Nephron progenitor cell (in vitro differentiated cells): ENCODE results near the gene PLD6.

Experiments
- DNase-seq: peaks from one replicate; pipeline ENCODE4 v3.0.0; 2021
- H3K27ac Mint-ChIP-seq: 2 replicates; pipeline ENCODE4 v1.8.0; 2021; ENCODE audit warnings: mild to moderate bottlenecking, moderate library complexity, mixed read lengths
- H3K27me3 Mint-ChIP-seq: 2 replicates; pipeline ENCODE4 v1.8.0; 2021; ENCODE audit warnings: mild to moderate bottlenecking, low read depth, mixed read lengths; ENCODE audit not compliant: poor library complexity
- H3K36me3 Mint-ChIP-seq: 2 replicates; pipeline ENCODE4 v1.8.0; 2021; ENCODE audit warnings: low read depth, mixed read lengths
- H3K4me1 Mint-ChIP-seq: 2 replicates; pipeline ENCODE4 v1.8.0; 2021; ENCODE audit warnings: mixed read lengths
- H3K4me3 Mint-ChIP-seq: 2 replicates; pipeline ENCODE4 v1.8.0; 2021; ENCODE audit warnings: mild to moderate bottlenecking, moderate library complexity, mixed read lengths
- H3K9me3 Mint-ChIP-seq: 2 replicates; pipeline ENCODE4 v1.8.0; 2021; ENCODE audit warnings: mild to moderate bottlenecking, moderate library complexity, mixed read lengths
- TF ChIP-seq, protein P1 (sequence below): fragments of 200-600 bp; sonication (generic); IDR thresholded peaks from 2 replicates; pipeline ENCODE4 v1.5.0; 2021; ENCODE audit warnings: antibody characterized with exemption

PLD6 gene

GRCh38 chr17:17191961-17192381, 14.2 kb downstream of the PLD6 start:
- no peak for DNase-seq
- TF ChIP-seq, protein P1, sequence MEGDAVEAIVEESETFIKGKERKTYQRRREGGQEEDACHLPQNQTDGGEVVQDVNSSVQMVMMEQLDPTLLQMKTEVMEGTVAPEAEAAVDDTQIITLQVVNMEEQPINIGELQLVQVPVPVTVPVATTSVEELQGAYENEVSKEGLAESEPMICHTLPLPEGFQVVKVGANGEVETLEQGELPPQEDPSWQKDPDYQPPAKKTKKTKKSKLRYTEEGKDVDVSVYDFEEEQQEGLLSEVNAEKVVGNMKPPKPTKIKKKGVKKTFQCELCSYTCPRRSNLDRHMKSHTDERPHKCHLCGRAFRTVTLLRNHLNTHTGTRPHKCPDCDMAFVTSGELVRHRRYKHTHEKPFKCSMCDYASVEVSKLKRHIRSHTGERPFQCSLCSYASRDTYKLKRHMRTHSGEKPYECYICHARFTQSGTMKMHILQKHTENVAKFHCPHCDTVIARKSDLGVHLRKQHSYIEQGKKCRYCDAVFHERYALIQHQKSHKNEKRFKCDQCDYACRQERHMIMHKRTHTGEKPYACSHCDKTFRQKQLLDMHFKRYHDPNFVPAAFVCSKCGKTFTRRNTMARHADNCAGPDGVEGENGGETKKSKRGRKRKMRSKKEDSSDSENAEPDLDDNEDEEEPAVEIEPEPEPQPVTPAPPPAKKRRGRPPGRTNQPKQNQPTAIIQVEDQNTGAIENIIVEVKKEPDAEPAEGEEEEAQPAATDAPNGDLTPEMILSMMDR: no peak
- Mint-ChIP-seq H3K27ac (no peak overlapping the region), H3K9me3 (no peaks in the 10 kb centered on the region), H3K27me3 (peaks cover 3% of the 10 kb centered on the region), H3K4me3 (no peak overlapping the region), H3K4me1 (peaks cover 6% of the 10 kb centered on the region), H3K36me3 (peaks cover 21% of the 10 kb centered on the region)

- H3K4me3 Mint-ChIP-seq: no peak overlapping the region
Observed at GRCh38 chr17:17191346-17191792, 14.8 kb downstream of the PLD6 start.

DNA sequence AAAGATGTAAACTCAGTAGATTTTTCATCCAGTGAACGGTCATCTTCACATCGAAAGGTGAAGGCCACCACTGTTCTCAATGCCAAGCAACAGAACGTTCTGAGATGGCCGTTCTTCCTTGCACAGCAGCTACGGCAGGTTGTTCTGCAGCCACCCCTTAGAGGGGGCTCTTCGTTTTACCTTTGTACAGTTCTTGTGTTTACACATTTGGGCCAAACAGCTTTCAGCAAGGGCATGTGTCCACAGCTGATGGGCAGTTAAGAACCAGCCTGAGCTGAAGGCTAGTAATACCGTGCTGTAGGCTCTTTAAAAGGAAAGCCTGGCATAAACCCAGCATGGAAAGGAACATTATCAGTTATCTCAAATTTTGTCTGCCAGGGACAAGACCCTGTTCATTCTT, 15.9 kb downstream of the PLD6 start:
- TF ChIP-seq, protein P1: no peak
- DNase-seq: no peak
- H3K4me3 Mint-ChIP-seq: no peak overlapping the region
- no peaks in the 10 kb centered on the region for H3K9me3 Mint-ChIP-seq
- peaks cover 18% of the 10 kb centered on the region for H3K4me1 Mint-ChIP-seq
- peaks cover 3% of the 10 kb centered on the region for H3K27me3 Mint-ChIP-seq
- peaks cover 29% of the 10 kb centered on the region for H3K36me3 Mint-ChIP-seq
- peak overlapping the region; percentile 59 for H3K27ac Mint-ChIP-seq

More at GRCh38 chr17:17191346-17191792, 14.8 kb downstream of the PLD6 start:
- H3K27ac Mint-ChIP-seq: peak overlapping the region; percentile 42
- H3K36me3 Mint-ChIP-seq: peaks cover 21% of the 10 kb centered on the region
- peaks cover 7% of the 10 kb centered on the region for H3K4me1 Mint-ChIP-seq
- no peak for DNase-seq
- H3K27me3 Mint-ChIP-seq: peaks cover 3% of the 10 kb centered on the region
- H3K9me3 Mint-ChIP-seq: no peaks in the 10 kb centered on the region
- TF ChIP-seq, protein P1: no peak

DNA sequence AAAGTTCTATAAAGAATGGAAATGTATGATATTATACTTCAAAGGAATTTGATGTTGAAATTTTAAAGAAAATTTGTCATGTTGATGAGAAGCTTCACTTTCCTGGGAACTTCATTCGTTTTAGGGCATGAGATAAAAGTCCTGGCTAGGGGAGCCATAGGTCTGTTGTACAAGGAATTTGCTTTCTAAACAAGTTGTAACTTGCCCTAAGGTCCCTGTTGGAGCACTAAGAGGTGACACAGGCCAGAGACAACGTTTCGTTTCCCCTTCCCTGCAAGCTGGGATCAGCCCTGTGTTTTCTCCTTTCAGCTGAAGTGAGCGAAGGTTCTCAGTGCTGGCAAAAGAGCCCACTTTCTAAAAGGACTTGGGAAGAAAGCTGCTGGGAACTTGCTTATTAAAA, 16.6 kb downstream of the PLD6 start:
- peaks cover 18% of the 10 kb centered on the region for H3K4me1 Mint-ChIP-seq
- DNase-seq: no peak
- TF ChIP-seq, protein P1: no peak
- H3K9me3 Mint-ChIP-seq: no peaks in the 10 kb centered on the region
- H3K36me3 Mint-ChIP-seq: peaks cover 31% of the 10 kb centered on the region
- no peak overlapping the region for H3K4me3 Mint-ChIP-seq
- H3K27me3 Mint-ChIP-seq: peaks cover 3% of the 10 kb centered on the region
- no peak overlapping the region for H3K27ac Mint-ChIP-seq

- Mint-ChIP-seq H3K27me3 (peaks cover 3% of the 10 kb centered on the region), H3K27ac (no peak overlapping the region), H3K4me3 (no peak overlapping the region), H3K36me3 (peaks cover 38% of the 10 kb centered on the region), H3K4me1 (peaks cover 18% of the 10 kb centered on the region), H3K9me3 (no peaks in the 10 kb centered on the region)
- TF ChIP-seq, protein P1: no peak
- DNase-seq: no peak
Observed at GRCh38 chr17:17188586-17188985, 17.5 kb downstream of the PLD6 start.
